Neural crest cell (in vitro differentiated cells): Measurements from ENCODE around the gene MTMR12. TPM values are rescaled to one million over a fixed set of nuclear protein-coding genes. Genes with fewer than 3 reads are reported as not detected.

Source experiments
- DNase-seq: peaks from one replicate; pipeline ENCODE4 v3.0.0; 2021; ENCODE audit warnings: low read depth, mixed read lengths, low spot score
- H3K27ac Mint-ChIP-seq: one replicate; pipeline ENCODE4 v1.8.0; 2021; ENCODE audit warnings: mild to moderate bottlenecking, mixed read lengths; ENCODE audit not compliant: unreplicated experiment
- H3K27me3 Mint-ChIP-seq: 2 replicates; pipeline ENCODE4 v1.8.0; 2021; ENCODE audit warnings: low read depth, mild to moderate bottlenecking, mixed read lengths
- H3K36me3 Mint-ChIP-seq: 2 replicates; pipeline ENCODE4 v1.8.0; 2021; ENCODE audit warnings: low read depth, mild to moderate bottlenecking, mixed read lengths
- H3K4me1 Mint-ChIP-seq: 2 replicates; pipeline ENCODE4 v1.8.0; 2021; ENCODE audit warnings: mixed read lengths
- H3K4me3 Mint-ChIP-seq: one replicate; pipeline ENCODE4 v1.8.0; 2021; ENCODE audit warnings: mild to moderate bottlenecking, mixed read lengths
- H3K9me3 Mint-ChIP-seq: 2 replicates; pipeline ENCODE4 v1.8.0; 2021; ENCODE audit warnings: mixed read lengths
- long read RNA-seq: library from polyadenylated mRNA; unstranded; transcript quantifications from one replicate; pipeline ENCODE4 v2.0.0, GENCODE V29; 2020
- total RNA-seq: library from RNA; stranded (reverse); gene quantifications from 2 replicates; pipeline ENCODE4 v1.2.1, GENCODE V29; 2021
- TF ChIP-seq, protein P1 (sequence below): fragments of 200-600 bp; sonication (generic); conservative IDR thresholded peaks from 2 replicates; pipeline ENCODE4 v1.5.0; 2021; ENCODE audit warnings: antibody characterized with exemption, mild to moderate bottlenecking

MTMR12 gene, protein sequence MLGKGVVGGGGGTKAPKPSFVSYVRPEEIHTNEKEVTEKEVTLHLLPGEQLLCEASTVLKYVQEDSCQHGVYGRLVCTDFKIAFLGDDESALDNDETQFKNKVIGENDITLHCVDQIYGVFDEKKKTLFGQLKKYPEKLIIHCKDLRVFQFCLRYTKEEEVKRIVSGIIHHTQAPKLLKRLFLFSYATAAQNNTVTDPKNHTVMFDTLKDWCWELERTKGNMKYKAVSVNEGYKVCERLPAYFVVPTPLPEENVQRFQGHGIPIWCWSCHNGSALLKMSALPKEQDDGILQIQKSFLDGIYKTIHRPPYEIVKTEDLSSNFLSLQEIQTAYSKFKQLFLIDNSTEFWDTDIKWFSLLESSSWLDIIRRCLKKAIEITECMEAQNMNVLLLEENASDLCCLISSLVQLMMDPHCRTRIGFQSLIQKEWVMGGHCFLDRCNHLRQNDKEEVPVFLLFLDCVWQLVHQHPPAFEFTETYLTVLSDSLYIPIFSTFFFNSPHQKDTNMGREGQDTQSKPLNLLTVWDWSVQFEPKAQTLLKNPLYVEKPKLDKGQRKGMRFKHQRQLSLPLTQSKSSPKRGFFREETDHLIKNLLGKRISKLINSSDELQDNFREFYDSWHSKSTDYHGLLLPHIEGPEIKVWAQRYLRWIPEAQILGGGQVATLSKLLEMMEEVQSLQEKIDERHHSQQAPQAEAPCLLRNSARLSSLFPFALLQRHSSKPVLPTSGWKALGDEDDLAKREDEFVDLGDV
- 23.5 and 28.1 TPM in 2 replicates for total RNA-seq
- long read RNA-seq, full-length matches to known transcripts = 2 of 7 reads
- long read RNA-seq, partial matches to known transcripts = 2 of 7 reads
- long read RNA-seq, other reads (novel, unspliced or antisense) = 3 of 7 reads

DNA sequence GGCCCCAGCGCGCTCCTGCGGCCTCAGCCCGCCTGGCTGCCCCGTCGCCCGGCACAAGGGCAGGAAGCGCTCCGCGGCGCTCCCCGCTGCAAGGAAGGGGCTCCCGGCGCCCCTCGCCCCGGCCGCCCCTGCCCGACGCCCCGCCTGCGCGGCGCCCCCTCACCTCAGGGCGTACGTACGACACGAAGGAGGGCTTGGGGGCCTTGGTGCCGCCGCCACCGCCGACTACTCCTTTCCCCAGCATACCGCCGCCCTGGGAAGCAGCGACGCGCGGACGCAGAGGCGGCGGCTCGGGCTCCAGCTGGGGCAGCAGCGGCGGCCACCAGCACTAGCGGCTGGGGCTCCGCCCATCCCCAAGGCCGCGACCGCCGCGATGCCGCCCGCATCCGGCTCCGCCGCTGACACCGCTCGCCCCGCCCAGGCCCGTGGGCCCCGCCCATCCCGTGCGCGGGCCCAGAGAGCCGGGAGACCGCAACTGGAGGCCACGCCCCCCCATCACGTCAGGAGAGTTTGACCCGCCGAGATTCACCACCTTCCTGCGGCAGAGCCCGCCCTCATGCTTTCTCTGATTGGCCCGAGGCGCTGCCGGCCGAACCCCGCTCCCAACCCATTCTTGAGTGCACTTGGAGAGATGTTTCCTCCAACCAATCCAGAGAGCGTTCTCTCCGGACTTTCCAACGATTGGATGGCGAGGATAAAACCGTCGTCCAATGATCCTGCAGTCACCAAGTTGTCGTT is at the start of gene MTMR12:
TSS of gene MTMR12 (minus strand) at position 345 of the 738 bp plus-strand sequence. CDS start at position 244, 101 bp downstream.
- TF ChIP-seq, protein P1, sequence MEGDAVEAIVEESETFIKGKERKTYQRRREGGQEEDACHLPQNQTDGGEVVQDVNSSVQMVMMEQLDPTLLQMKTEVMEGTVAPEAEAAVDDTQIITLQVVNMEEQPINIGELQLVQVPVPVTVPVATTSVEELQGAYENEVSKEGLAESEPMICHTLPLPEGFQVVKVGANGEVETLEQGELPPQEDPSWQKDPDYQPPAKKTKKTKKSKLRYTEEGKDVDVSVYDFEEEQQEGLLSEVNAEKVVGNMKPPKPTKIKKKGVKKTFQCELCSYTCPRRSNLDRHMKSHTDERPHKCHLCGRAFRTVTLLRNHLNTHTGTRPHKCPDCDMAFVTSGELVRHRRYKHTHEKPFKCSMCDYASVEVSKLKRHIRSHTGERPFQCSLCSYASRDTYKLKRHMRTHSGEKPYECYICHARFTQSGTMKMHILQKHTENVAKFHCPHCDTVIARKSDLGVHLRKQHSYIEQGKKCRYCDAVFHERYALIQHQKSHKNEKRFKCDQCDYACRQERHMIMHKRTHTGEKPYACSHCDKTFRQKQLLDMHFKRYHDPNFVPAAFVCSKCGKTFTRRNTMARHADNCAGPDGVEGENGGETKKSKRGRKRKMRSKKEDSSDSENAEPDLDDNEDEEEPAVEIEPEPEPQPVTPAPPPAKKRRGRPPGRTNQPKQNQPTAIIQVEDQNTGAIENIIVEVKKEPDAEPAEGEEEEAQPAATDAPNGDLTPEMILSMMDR = no peak
- Mint-ChIP-seq H3K27me3 (peaks cover 3% of the 10 kb centered on the region), H3K27ac (peak within 1 kb of the TSS; percentile 96), H3K4me3 (peak within 1 kb of the TSS; percentile 98), H3K4me1 (peaks cover 24% of the 10 kb centered on the region), H3K36me3 (no peaks in the 10 kb centered on the region), H3K9me3 (no peaks in the 10 kb centered on the region)
- DNase-seq = peak; percentile 99

DNA sequence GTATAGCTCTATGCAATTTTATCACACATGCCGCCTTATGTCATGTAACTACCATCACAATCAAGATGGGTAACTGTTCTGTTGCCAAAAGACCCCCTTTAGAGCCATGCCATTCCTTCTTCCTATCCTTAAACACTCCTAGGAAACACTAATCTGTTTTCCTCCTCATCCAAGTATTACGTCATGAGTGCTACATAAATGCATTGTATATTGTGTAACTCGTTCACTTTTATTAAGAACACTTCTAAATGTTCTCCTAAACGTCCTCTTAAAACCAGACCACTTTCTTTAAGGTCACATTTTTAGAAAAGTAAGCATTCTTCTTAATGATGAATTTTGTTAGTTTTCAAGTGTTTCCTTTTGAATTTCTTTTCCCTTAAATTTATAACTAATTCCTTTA is 49.8 kb upstream of the MTMR12 start:
- Mint-ChIP-seq H3K4me1 (no peaks in the 10 kb centered on the region), H3K36me3 (peaks cover 21% of the 10 kb centered on the region), H3K4me3 (no peak overlapping the region), H3K27ac (no peak overlapping the region), H3K9me3 (no peaks in the 10 kb centered on the region), H3K27me3 (no peaks in the 10 kb centered on the region)
- DNase-seq = no peak
- TF ChIP-seq, protein P1 = no peak

DNA sequence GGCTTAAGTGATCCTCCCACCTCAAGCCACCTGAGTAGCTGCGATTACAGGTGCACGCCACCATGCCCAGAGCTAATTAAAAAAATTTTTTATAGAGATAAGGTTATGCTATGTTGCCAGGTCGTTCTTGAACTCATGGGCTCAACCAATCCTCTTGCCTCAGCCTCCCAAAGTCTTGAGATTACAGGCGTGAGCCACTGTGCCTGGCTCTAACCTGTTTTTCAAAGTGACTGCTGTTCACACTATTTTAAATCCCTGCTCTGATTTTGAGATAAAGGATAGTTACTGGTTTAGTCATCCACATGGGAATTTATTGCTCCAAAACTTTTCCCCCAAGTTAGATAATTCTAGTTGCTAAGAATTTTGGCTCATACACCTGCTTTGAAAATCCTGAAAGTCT is 48.2 kb upstream of the MTMR12 start:
- no peaks in the 10 kb centered on the region for H3K27me3 Mint-ChIP-seq
- no peak for DNase-seq
- H3K4me3 Mint-ChIP-seq = no peak overlapping the region
- no peak overlapping the region for H3K27ac Mint-ChIP-seq
- TF ChIP-seq, protein P1 = no peak
- H3K9me3 Mint-ChIP-seq = no peaks in the 10 kb centered on the region
- H3K36me3 Mint-ChIP-seq = peaks cover 26% of the 10 kb centered on the region
- H3K4me1 Mint-ChIP-seq = no peaks in the 10 kb centered on the region

DNA sequence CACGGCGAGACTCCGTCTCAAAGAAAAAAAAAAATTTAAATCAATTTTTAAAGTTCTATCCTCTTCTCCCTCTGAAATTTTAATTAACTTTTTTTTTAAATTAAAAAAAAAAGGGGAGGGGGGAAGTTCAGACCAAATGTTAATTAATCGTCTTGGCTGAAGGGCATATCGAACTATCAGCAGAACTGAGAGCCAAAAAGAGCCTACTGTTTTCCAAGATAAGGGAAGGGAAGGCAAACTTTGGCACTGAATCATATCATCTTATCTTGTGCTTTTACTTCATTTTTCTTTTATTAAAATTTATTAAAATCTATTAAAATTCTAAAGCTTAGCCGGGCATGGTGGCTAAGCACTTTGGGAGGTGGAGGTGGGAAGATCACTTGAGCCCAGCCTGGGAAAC is 45.9 kb upstream of the MTMR12 start:
- H3K27ac Mint-ChIP-seq = no peak overlapping the region
- H3K9me3 Mint-ChIP-seq = no peaks in the 10 kb centered on the region
- no peak for DNase-seq
- no peaks in the 10 kb centered on the region for H3K4me1 Mint-ChIP-seq
- peaks cover 38% of the 10 kb centered on the region for H3K36me3 Mint-ChIP-seq
- H3K27me3 Mint-ChIP-seq = no peaks in the 10 kb centered on the region
- TF ChIP-seq, protein P1 = no peak
- H3K4me3 Mint-ChIP-seq = no peak overlapping the region

DNA sequence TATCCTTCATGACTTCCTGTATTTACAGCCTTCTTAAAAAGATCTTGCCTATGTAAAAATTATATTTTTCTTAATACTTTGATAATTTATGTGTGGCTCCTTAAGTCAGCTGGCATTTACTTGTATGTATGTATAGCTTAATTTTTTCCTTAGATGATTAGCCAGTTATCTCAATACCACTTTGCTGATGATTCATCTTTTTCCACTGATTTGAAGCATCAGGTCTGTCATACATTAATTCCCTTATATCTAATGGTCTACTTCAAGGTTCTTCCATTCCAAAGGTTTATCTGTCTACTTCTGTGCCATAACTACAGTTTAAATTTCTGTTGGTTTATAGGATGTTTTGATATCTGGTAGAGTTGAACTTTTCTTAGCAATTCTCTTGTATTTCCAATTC is 44.9 kb upstream of the MTMR12 start:
- Mint-ChIP-seq H3K27me3 (no peaks in the 10 kb centered on the region), H3K27ac (no peak overlapping the region), H3K36me3 (peaks cover 36% of the 10 kb centered on the region), H3K4me1 (no peaks in the 10 kb centered on the region), H3K4me3 (no peak overlapping the region), H3K9me3 (no peaks in the 10 kb centered on the region)
- no peak for DNase-seq
- TF ChIP-seq, protein P1 = no peak
